Stomach (tissue), 9 donors: ENCODE measurements around the gene RRP15. TPM values are rescaled to one million over a fixed set of nuclear protein-coding genes. Genes with fewer than 3 reads are reported as not detected.

ENCODE experiments used
- DNase-seq, 2 donors: peaks; one replicate each; pipeline versions ENCODE4 v3.0.0 to v3.0.0-alpha.2; 2013 to 2019
- H3K27ac ChIP-seq, 5 donors: fragments of 200-600 bp in 4 of 5; sonication (generic) in 4 of 5; one replicate each; pipeline ENCODE4 v1.5.1; 2013 to 2019; ENCODE audit warnings: mild to moderate bottlenecking in 1 of 5, moderate library complexity in 1 of 5
- H3K27me3 ChIP-seq, 3 donors: fragments of 200-600 bp; sonication (generic); one replicate each; pipeline ENCODE4 v1.5.1; 2017 to 2019; ENCODE audit warnings: mixed run types in 1 of 3
- H3K36me3 ChIP-seq, 4 donors: fragments of 200-600 bp; sonication (generic); 1 replicate in 3 of 4; 2 replicates in 1 of 4; pipeline ENCODE4 v1.5.1; 2016 to 2019
- H3K4me1 ChIP-seq, 4 donors: fragments of 200-600 bp; sonication (generic); one replicate each; pipeline ENCODE4 v1.5.1; 2016 to 2019
- H3K4me3 ChIP-seq, 4 donors: fragments of 200-600 bp; sonication (generic) in 3 of 4; one replicate each; pipeline ENCODE4 v1.5.1; 2016 to 2019; ENCODE audit warnings: mild to moderate bottlenecking in 1 of 4
- H3K9me3 ChIP-seq, 4 donors: fragments of 200-600 bp; sonication (generic); one replicate each; pipeline ENCODE4 v1.5.1; 2016 to 2019
- EP300 ChIP-seq: sonication (generic); formaldehyde crosslinking; IDR thresholded peaks from one replicate; pipeline ENCODE4 v1.6.1; 2017; ENCODE audit warnings: antibody characterized with exemption
- POLR2A ChIP-seq, 4 donors: fragments of 450-650 bp; IDR thresholded peaks; one replicate each; pipeline ENCODE4 v1.6.1; 2016; ENCODE audit warnings: antibody characterized with exemption in 4 of 4, control low read depth in 2 of 4, mild to moderate bottlenecking in 1 of 4, moderate library complexity in 1 of 4
- POLR2AphosphoS5 ChIP-seq, 3 donors: sonication (generic); formaldehyde crosslinking; IDR thresholded peaks; one replicate each; pipeline ENCODE4 v1.6.1; 2016; ENCODE audit warnings: antibody characterized with exemption in 3 of 3
- WGBS, 5 donors: extraction: QIAGEN DNeasy Blood & Tissue Kit in 3 of 5; methylation state at CpG; one replicate each; pipeline versions ENCODE4 v1.1.5 to v1.1.7; 2013 to 2018; 5-methylcytosine and 5-hydroxymethylcytosine counted together
- intact Hi-C: fragments of 100-400 bp; cut with DNase I; formaldehyde crosslinking; loops from one replicate; pipeline ENCODE4 v1.15.1; 2023; ENCODE audit warnings: low total_unique reads
- polyA plus RNA-seq, 3 donors: library from polyadenylated mRNA; stranded (reverse); fragments of 200-250 nt; gene quantifications; one replicate each; pipeline ENCODE4 v1.2.3, GENCODE V29; 2013
- total RNA-seq, 5 donors: library from RNA; depleted of rRNA; stranded (reverse); fragments of >200 nt; gene quantifications; one replicate each; pipeline versions ENCODE4 v1.1.0 to v1.2.3, GENCODE V29; 2014 to 2016
- TF ChIP-seq, protein P1 (sequence below), 7 experiments: fragments of 450-650 bp in 4 of 7; fragments of 200-600 bp in 3 of 7; sonication (generic) in 3 of 7; IDR thresholded peaks; one replicate each; pipeline ENCODE4 v1.5.1; 2016 to 2019; ENCODE audit warnings: antibody characterized with exemption in 7 of 7, control low read depth in 2 of 7, mild to moderate bottlenecking in 1 of 7
- donor health status: healthy with polysubstance abuse.
- donor health status: Bipolar disorder and iron deficiency.
- donor health status: healthy.

The RRP15 gene
- total and polyA plus RNA-seq, 8 donors, result 2.6 to 70.1 (median 8.9) TPM

DNA sequence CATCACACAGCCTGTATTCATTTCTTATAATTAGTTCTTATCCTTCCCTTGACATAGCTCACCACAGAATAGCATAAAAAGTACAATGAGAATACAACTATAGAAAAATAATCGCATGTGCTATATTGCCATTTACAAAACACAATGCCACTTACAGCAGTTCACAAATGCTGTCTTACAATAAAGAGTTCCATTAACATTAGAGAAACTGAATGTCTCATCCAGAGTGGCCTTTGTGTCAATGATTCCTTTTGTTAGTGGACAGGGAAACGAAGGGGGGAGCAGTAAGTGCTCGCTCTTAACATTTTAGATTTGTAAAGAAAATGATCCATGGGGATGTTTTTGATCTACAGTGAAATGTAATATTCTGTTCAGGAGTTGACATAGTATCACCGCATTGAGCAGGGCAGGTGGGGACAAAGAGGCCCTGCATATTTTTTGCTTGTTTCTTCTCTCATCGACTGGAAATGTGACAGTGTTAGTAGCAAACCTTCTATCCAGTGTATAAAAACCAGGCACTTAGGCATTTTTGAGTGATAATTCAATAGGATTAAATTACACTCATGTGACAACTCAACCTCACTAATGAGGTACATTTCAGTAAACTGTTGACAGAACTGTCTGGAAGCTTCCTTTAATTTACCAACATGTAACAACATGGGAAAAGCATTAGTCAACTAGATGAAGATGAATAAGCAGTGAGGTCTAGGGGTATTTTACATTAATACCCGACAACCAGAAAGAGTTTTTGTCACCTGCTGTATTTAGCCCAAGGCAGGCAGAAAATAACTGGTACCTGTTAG is 35.6 kb upstream of the RRP15 start:
- no peaks in the 10 kb centered on the region for H3K9me3 ChIP-seq
- peaks cover 0 to 4% (median 0%) of the 10 kb centered on the region in 3 donors for H3K27me3 ChIP-seq
- H3K36me3 ChIP-seq, result no peaks in the 10 kb centered on the region
- H3K4me3 ChIP-seq, result no peak overlapping the region
- TF ChIP-seq POLR2A (IDR thresholded peaks at IDR 0.05) (no peak), EP300 (no peak), POLR2AphosphoS5 (IDR thresholded peaks at IDR 0.05) (no peak)
- TF ChIP-seq, protein P1, sequence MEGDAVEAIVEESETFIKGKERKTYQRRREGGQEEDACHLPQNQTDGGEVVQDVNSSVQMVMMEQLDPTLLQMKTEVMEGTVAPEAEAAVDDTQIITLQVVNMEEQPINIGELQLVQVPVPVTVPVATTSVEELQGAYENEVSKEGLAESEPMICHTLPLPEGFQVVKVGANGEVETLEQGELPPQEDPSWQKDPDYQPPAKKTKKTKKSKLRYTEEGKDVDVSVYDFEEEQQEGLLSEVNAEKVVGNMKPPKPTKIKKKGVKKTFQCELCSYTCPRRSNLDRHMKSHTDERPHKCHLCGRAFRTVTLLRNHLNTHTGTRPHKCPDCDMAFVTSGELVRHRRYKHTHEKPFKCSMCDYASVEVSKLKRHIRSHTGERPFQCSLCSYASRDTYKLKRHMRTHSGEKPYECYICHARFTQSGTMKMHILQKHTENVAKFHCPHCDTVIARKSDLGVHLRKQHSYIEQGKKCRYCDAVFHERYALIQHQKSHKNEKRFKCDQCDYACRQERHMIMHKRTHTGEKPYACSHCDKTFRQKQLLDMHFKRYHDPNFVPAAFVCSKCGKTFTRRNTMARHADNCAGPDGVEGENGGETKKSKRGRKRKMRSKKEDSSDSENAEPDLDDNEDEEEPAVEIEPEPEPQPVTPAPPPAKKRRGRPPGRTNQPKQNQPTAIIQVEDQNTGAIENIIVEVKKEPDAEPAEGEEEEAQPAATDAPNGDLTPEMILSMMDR (IDR thresholded peaks at IDR 0.05), result no peak
- H3K4me1 ChIP-seq, result no peaks in the 10 kb centered on the region
- DNase-seq, result no peak
- WGBS, 5 donors, result 68 to 79% (median 73%) methylated on average over 6 of the region's 6 CpGs
- intact Hi-C loops, result no loop called here
- no peak overlapping the region for H3K27ac ChIP-seq

DNA sequence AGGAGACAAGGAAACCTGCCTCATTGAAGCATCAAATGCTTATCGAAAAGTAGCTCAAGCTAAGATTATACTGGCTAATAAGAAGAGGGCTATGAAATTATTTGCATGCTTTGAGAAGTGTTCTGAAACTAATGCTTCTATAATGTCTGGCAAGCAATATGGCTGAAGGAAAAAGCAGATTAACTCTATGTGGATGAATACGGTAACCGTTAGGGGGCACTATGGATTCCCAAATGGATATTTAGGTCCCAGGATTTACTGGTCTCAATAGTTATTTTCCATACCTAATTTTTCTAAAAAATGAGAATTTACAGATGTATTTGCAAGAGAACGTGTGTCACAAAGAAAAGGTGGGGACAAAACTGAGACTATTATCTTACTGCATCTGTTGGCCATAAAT is 34.6 kb upstream of the RRP15 start:
- no peaks in the 10 kb centered on the region for H3K36me3 ChIP-seq
- TF ChIP-seq EP300 (no peak), POLR2AphosphoS5 (IDR thresholded peaks at IDR 0.05) (no peak), POLR2A (IDR thresholded peaks at IDR 0.05) (no peak)
- TF ChIP-seq, protein P1 (IDR thresholded peaks at IDR 0.05), result no peak
- no peaks in the 10 kb centered on the region for H3K4me1 ChIP-seq
- H3K27me3 ChIP-seq, result peaks cover 0 to 4% (median 0%) of the 10 kb centered on the region in 3 donors
- intact Hi-C loops, result no loop called here
- H3K9me3 ChIP-seq, result no peaks in the 10 kb centered on the region
- H3K27ac ChIP-seq, result no peak overlapping the region
- WGBS, 5 donors, result 67 to 81% (median 74%) methylated on average over 4 of the region's 4 CpGs
- no peak overlapping the region for H3K4me3 ChIP-seq
- no peak for DNase-seq

DNA sequence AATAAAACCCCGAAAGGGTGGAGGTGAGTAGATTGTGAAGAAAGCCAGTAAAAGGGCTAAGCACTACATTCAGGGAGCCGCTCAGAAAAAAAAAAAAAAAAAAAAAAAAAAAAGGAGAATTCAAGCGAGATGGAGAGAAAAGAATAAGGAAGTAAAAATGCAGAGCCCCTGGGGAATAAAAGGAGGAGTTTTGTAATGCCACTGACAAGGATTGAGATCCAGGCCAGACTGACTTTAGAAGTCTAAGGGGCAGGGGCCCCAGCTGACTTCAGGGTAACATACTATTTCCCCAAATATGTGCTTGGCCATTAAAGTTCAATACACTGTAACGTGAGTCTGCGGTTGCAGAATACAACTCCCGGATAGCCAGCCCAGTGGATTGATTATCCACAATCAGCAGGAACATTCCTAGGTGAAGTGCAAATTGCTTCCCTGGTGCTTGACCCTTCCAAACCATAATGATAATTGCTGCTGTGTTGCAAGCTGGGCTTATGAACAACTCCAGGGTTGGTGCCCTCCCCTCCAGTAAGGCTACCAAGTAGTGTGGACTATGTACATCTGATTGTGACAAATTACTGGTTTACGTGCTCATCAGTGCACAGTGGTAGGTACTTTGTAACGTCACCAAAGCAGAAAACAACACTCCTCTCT is 30.7 kb upstream of the RRP15 start:
- Histone ChIP-seq H3K9me3 (peaks cover 0 to 10% (median 5%) of the 10 kb centered on the region in 4 donors), H3K36me3 (no peaks in the 10 kb centered on the region), H3K27me3 (peaks cover 0 to 4% (median 0%) of the 10 kb centered on the region in 3 donors), H3K4me3 (no peak overlapping the region), H3K27ac (no peak overlapping the region), H3K4me1 (no peaks in the 10 kb centered on the region)
- 46 to 68% (median 61%) methylated on average over 8 of the region's 8 CpGs for WGBS, 5 donors
- no peak for TF ChIP-seq POLR2AphosphoS5 (IDR thresholded peaks at IDR 0.05)
- no peak for TF ChIP-seq POLR2A (IDR thresholded peaks at IDR 0.05)
- TF ChIP-seq, protein P1 (IDR thresholded peaks at IDR 0.05), result no peak
- no peak for TF ChIP-seq EP300
- DNase-seq, result peak in 1 of 2 donors; percentile 5
- intact Hi-C loops, result no loop called here

DNA sequence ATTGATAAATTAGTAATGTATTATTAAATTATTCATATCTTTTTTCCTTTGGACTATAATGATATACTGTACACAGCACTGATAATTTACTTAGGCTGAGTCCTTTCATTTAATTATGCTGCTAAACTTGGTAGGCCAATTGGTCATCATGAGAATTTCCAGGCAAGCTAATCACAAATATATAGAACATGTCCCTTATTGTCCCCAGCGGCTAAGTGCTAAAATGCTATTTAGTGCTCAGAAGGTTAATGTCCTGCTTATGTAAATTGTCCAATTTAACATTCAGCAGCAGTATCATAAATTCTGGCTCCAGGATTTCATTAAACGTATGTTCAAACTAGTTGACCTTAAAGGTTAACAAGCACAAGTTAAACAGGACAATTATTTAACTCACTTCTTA is 30.0 kb upstream of the RRP15 start:
- WGBS, 5 donors, result 35 to 54% (median 49%) methylated on average over 2 of the region's 2 CpGs
- H3K9me3 ChIP-seq, result peaks cover 0 to 17% (median 11%) of the 10 kb centered on the region in 4 donors
- no peaks in the 10 kb centered on the region for H3K36me3 ChIP-seq
- H3K4me3 ChIP-seq, result no peak overlapping the region
- TF ChIP-seq POLR2AphosphoS5 (IDR thresholded peaks at IDR 0.05) (no peak), EP300 (no peak)
- TF ChIP-seq, protein P1 (IDR thresholded peaks at IDR 0.05), result no peak
- peaks cover 0 to under 1% (median 0%) of the 10 kb centered on the region in 3 donors for H3K27me3 ChIP-seq
- no peak overlapping the region for H3K27ac ChIP-seq
- H3K4me1 ChIP-seq, result no peaks in the 10 kb centered on the region
- DNase-seq, result no peak
- intact Hi-C loops, result no loop called here
